HepG2 (cell line): ENCODE results near the gene PPFIA4. TPM values are rescaled to one million over a fixed set of nuclear protein-coding genes. Genes with fewer than 3 reads are reported as not detected.

Source experiments
- ATAC-seq: fragments of 200-7000 bp; cut with Tn5 transposase; 3 replicates; pipeline ENCODE4 v1.9.1; 2020; ENCODE audit warnings: mild to moderate bottlenecking, moderate library complexity
- BruUV-seq: library from RNA; stranded (reverse); fragments of 400-500 nt; replicated peaks from 2 replicates; lab custom pipeline; 2021; lab: Mats Ljungman, UMichigan
- CTCF ChIA-PET: fragments of 300-600 bp; formaldehyde crosslinking; extraction: SDS; loops from one replicate; lab custom pipeline; 2021; ENCODE audit warnings: low total read pairs, inconsistent platforms, low intra/inter-chr PET ratio; lab: Yijun Ruan, JAX
- POLR2A ChIA-PET: fragments of 350-600 bp; sonication (Branson Sonifier 250); formaldehyde crosslinking; loops from one replicate; lab custom pipeline; 2020; ENCODE audit warnings: antibody characterized with exemption, inconsistent platforms; lab: Yijun Ruan, JAX
- DNase-seq: peaks from one replicate; pipeline ENCODE4 v3.0.0-alpha.2; 2015; ENCODE audit warnings: low spot score
- FAIRE-seq: peaks from 3 replicates; lab custom pipeline; 2011; peaks lifted over from hg19 to GRCh38; lab: Jason Lieb, UNC
- H2AFZ ChIP-seq: one replicate; pipeline ENCODE4 v1.6.1; 2011; ENCODE audit warnings: low read length, inconsistent platforms
- H3K27ac ChIP-seq: fragments of 300-600 bp; 3 replicates; pipeline ENCODE4 v1.8.0; 2011; ENCODE audit warnings: mixed run types, mild to moderate bottlenecking, mixed read lengths, low read length, inconsistent platforms; ENCODE audit not compliant: insufficient read depth; ENCODE audit errors: extremely low read length
- H3K27me3 ChIP-seq, 2 experiments: fragments of 200-600 bp in 1 of 2; 2 replicates in 1 of 2; 3 replicates in 1 of 2; pipeline versions ENCODE4 v1.6.0 to v1.8.0; 2011; ENCODE audit warnings: low read length in 2 of 2, mild to moderate bottlenecking in 2 of 2, moderate library complexity in 2 of 2, inconsistent platforms in 1 of 2; ENCODE audit not compliant: insufficient read depth in 2 of 2, control insufficient read depth in 1 of 2
- H3K36me3 ChIP-seq, 2 experiments: fragments of 200-600 bp in 1 of 2; replicated peaks in 1 of 2; 2 replicates in 1 of 2; 3 replicates in 1 of 2; pipeline versions ENCODE4 v1.5.1 to v1.8.0; 2011; ENCODE audit warnings: low read length in 2 of 2, inconsistent platforms in 1 of 2; ENCODE audit not compliant: insufficient read depth in 2 of 2, control insufficient read depth in 1 of 2
- H3K4me1 ChIP-seq: 2 replicates; pipeline ENCODE4 v1.5.1; 2012; ENCODE audit warnings: low read length, inconsistent platforms; ENCODE audit not compliant: insufficient read depth
- H3K4me2 ChIP-seq: 2 replicates; pipeline ENCODE4 v1.6.0; 2011; ENCODE audit warnings: low read depth, low read length, inconsistent platforms
- H3K4me3 ChIP-seq, 3 experiments: fragments of 200-600 bp in 1 of 3; sonication (generic), shearing (Covaris generic) in 1 of 3; replicated peaks in 1 of 3; 2 replicates each; pipeline ENCODE4 v1.5.1; 2011 to 2016; ENCODE audit warnings: low read length in 3 of 3, inconsistent platforms in 2 of 3, low read depth in 2 of 3, mild to moderate bottlenecking in 2 of 3, control low read depth in 1 of 3, mixed read lengths in 1 of 3; ENCODE audit not compliant: insufficient read depth in 1 of 3
- H3K79me2 ChIP-seq: one replicate; pipeline ENCODE4 v1.6.1; 2011; ENCODE audit warnings: low read length, inconsistent platforms; ENCODE audit not compliant: insufficient read depth
- H3K9ac ChIP-seq: 2 replicates; pipeline ENCODE4 v1.6.0; 2011; ENCODE audit warnings: mild to moderate bottlenecking, low read depth, low read length, inconsistent platforms; ENCODE audit not compliant: insufficient read depth
- H3K9me3 ChIP-seq: 2 replicates; pipeline ENCODE4 v1.5.1; 2012; ENCODE audit warnings: mild to moderate bottlenecking, low read length
- H4K20me1 ChIP-seq: 2 replicates; pipeline ENCODE4 v1.6.0; 2011; ENCODE audit warnings: inconsistent platforms, mild to moderate bottlenecking, low read length, moderate library complexity; ENCODE audit not compliant: insufficient read depth
- BRF2 ChIP-seq: sonication (generic); formaldehyde crosslinking; IDR thresholded peaks from 2 replicates; pipeline ENCODE4 v1.8.1; 2022; ENCODE audit warnings: mild to moderate bottlenecking, missing genetic modification reagents
- KLF6 ChIP-seq: IDR thresholded peaks from 2 replicates; pipeline ENCODE4 v1.8.0; 2016; ENCODE audit warnings: missing biosample characterization, missing genetic modification reagents
- NONO ChIP-seq, 2 experiments: fragments of 450-650 bp in 1 of 2; sonication (generic) in 1 of 2; formaldehyde crosslinking in 1 of 2; IDR thresholded peaks in 1 of 2; conservative IDR thresholded peaks in 1 of 2; 2 replicates each; pipeline versions ENCODE4 v1.6.1 to v1.8.0; 2017 to 2022; ENCODE audit warnings: mild to moderate bottlenecking in 1 of 2, missing genetic modification reagents in 1 of 2, moderate library complexity in 1 of 2
- NR2F6 ChIP-seq, 2 experiments: IDR thresholded peaks; 2 replicates each; pipeline ENCODE4 v1.6.1; 2016; ENCODE audit warnings: antibody characterized with exemption in 1 of 2, mild to moderate bottlenecking in 1 of 2
- ZBTB34 ChIP-seq: sonication (generic); formaldehyde crosslinking; IDR thresholded peaks from 2 replicates; pipeline ENCODE4 v1.8.0; 2022; ENCODE audit warnings: mild to moderate bottlenecking, missing genetic modification reagents
- ZMAT5 ChIP-seq: sonication (generic); formaldehyde crosslinking; IDR thresholded peaks from 2 replicates; pipeline ENCODE4 v1.5.0; 2020; ENCODE audit warnings: mild to moderate bottlenecking, low read depth, missing genetic modification reagents, borderline replicate concordance
- in situ Hi-C: cut with HindIII; loops from 2 replicates; pipeline ENCODE4 v1.10.0; 2017; ENCODE audit warnings: low pct_unique_long_range_greater_than_20kb; ENCODE audit not compliant: extremely low pct_ligation_motif_present
- intact Hi-C: fragments of 100-400 bp; cut with micrococcal nuclease; formaldehyde crosslinking; loops from one replicate; pipeline ENCODE4 v1.10.0; 2022; ENCODE audit not compliant: unreplicated experiment
- polyA plus RNA-seq, 8 experiments: library from polyadenylated mRNA; depleted of rRNA in 3 of 8; stranded (reverse) in 7 of 8; unstranded in 1 of 8; fragments of >200 nt; fragmentation: Illumina TruSeq in 4 of 8; extraction: Trizol in 4 of 8; gene quantifications; 2 replicates each; pipeline versions ENCODE4 v1.2.1 to v1.2.3, GENCODE V29; 2011 to 2016; ENCODE audit warnings: low read depth in 4 of 8, missing spikeins in 1 of 8, mixed read lengths in 1 of 8; ENCODE audit not compliant: insufficient read depth in 1 of 8
- total RNA-seq, 5 experiments: library from RNA; depleted of rRNA; stranded (reverse); fragments of >200 nt; fragmentation: Illumina TruSeq; extraction: Trizol; gene quantifications; 2 replicates each; pipeline ENCODE4 v1.2.3, GENCODE V29; 2016; ENCODE audit warnings: low read depth in 1 of 5

PPFIA4 gene
- total and polyA plus RNA-seq, 2 of the 13 experiments (the other 11 are each of a cell fraction or from before 2014, with no cell fraction given): 6.4 TPM; not detected in 1

DNA sequence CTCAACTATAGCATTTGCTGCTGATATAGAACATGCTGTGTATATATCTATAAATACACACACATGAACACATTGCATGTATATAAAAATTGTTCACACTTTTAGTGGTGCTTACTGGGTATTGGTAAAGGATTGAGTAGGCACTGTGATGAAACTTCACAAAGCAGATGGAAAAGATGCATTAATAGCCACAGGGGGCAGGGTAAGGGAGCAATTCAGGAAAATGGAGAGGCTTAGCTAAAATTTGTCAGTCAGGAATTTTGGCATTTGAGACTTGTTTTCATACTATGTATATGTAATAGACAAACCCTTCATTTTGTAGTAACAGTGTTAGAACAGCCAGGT, 633 bp upstream of the PPFIA4 start:
- Histone ChIP-seq H3K36me3 (peaks cover 2 to 30% of the 10 kb centered on the region in 2 experiments; a peak in 4 of 5 replicates), H3K4me3 (no peak overlapping the region), H3K4me1 (peaks cover 26% of the 10 kb centered on the region), H2AFZ (no peak overlapping the region), H4K20me1 (no peaks in the 10 kb centered on the region), H3K9ac (no peak overlapping the region), H3K4me2 (no peak overlapping the region), H3K27me3 (peaks cover 5 to 14% of the 10 kb centered on the region in 2 experiments; a peak in 4 of 5 replicates), H3K79me2 (no peaks in the 10 kb centered on the region), H3K27ac (no peak overlapping the region), H3K9me3 (no peaks in the 10 kb centered on the region)
- ChIA-PET POLR2A (interaction anchor here (3.0 kb wide), 1 partner anchor 19 kb away, joined by 10 read pairs; the partner anchor contains the start of gene TMEM183A), CTCF (no interaction called here)
- FAIRE-seq (no peak), DNase-seq (no peak), ATAC-seq (no peak)
- intact Hi-C loops (no loop called here), in situ Hi-C loops (no loop called here)
- TF ChIP-seq ZMAT5 (CRISPR knock-in tag): no peak
- TF ChIP-seq BRF2: no peak
- no peak for TF ChIP-seq KLF6 (CRISPR knock-in tag)
- no peak for TF ChIP-seq NONO (IDR thresholded peaks at IDR 0.05)
- no peak for TF ChIP-seq NONO (CRISPR knock-in tag; conservative IDR thresholded peaks at IDR 0.05)
- TF ChIP-seq ZBTB34 (CRISPR knock-in tag): no peak
- no peak for TF ChIP-seq NR2F6 (IDR thresholded peaks at IDR 0.05)
- TF ChIP-seq NR2F6 (CRISPR knock-in tag; IDR thresholded peaks at IDR 0.05): no peak
- no TSS peak for BruUV-seq
